ENCODE measurements around the gene FNDC11.

Gene FNDC11

GRCh38 chr20:63543733-63544132, 10.2 kb upstream of the FNDC11 start:
- Histone ChIP-seq H3K27ac (ENCODE audit: low read length) (no peak overlapping the region), H3K9ac (ENCODE audit: low read depth, low read length) (no peak overlapping the region), H3K4me3 (ENCODE audit: low read length) (no peak overlapping the region), H3K27me3 (ENCODE audit: insufficient read depth, low read length) (no peaks in the 10 kb centered on the region), H3K4me1 (ENCODE audit: insufficient read depth, low read length) (no peaks in the 10 kb centered on the region), H3K9me3 (ENCODE audit: insufficient read depth, low read depth, low read length) (no peaks in the 10 kb centered on the region), H3K36me3 (ENCODE audit: insufficient read depth, low read depth, low read length) (no peaks in the 10 kb centered on the region)

- H3K27ac ChIP-seq (ENCODE audit: low read length): no peak overlapping the region
- no peak overlapping the region for H3K4me3 ChIP-seq (ENCODE audit: low read length)
- H3K9ac ChIP-seq (ENCODE audit: low read depth, low read length): no peak overlapping the region
- no peaks in the 10 kb centered on the region for H3K36me3 ChIP-seq (ENCODE audit: insufficient read depth, low read depth, low read length)
- H3K9me3 ChIP-seq (ENCODE audit: insufficient read depth, low read depth, low read length): no peaks in the 10 kb centered on the region
- no peaks in the 10 kb centered on the region for H3K4me1 ChIP-seq (ENCODE audit: insufficient read depth, low read length)
- H3K27me3 ChIP-seq (ENCODE audit: insufficient read depth, low read length): no peaks in the 10 kb centered on the region
These were observed 9.6 kb upstream of the FNDC11 start for GRCh38 chr20:63544241-63544957.

GRCh38 chr20:63544958-63545516, 8.9 kb upstream of the FNDC11 start:
- Histone ChIP-seq H3K27me3 (ENCODE audit: insufficient read depth, low read length) (no peaks in the 10 kb centered on the region), H3K27ac (ENCODE audit: low read length) (no peak overlapping the region)

GRCh38 chr20:63545814-63546213, 8.1 kb upstream of the FNDC11 start:
- Histone ChIP-seq H3K4me3 (ENCODE audit: low read length) (no peak overlapping the region), H3K36me3 (ENCODE audit: insufficient read depth, low read depth, low read length) (no peaks in the 10 kb centered on the region), H3K4me1 (ENCODE audit: insufficient read depth, low read length) (no peaks in the 10 kb centered on the region), H3K27me3 (ENCODE audit: insufficient read depth, low read length) (no peaks in the 10 kb centered on the region), H3K9me3 (ENCODE audit: insufficient read depth, low read depth, low read length) (no peaks in the 10 kb centered on the region), H3K9ac (ENCODE audit: low read depth, low read length) (no peak overlapping the region), H3K27ac (ENCODE audit: low read length) (no peak overlapping the region)

More at GRCh38 chr20:63544958-63545516, 8.9 kb upstream of the FNDC11 start:
- no peaks in the 10 kb centered on the region for H3K4me1 ChIP-seq (ENCODE audit: insufficient read depth, low read length)
- H3K4me3 ChIP-seq (ENCODE audit: low read length): no peak overlapping the region
- no peaks in the 10 kb centered on the region for H3K36me3 ChIP-seq (ENCODE audit: insufficient read depth, low read depth, low read length)
- H3K9ac ChIP-seq (ENCODE audit: low read depth, low read length): no peak overlapping the region
- no peaks in the 10 kb centered on the region for H3K9me3 ChIP-seq (ENCODE audit: insufficient read depth, low read depth, low read length)

- Histone ChIP-seq H3K9ac (ENCODE audit: low read depth, low read length) (no peak overlapping the region), H3K27ac (ENCODE audit: low read length) (no peak overlapping the region), H3K4me3 (ENCODE audit: low read length) (no peak overlapping the region)
These were observed 7.6 kb upstream of the FNDC11 start for GRCh38 chr20:63546256-63546955.

GRCh38 chr20:63546956-63547724, 6.8 kb upstream of the FNDC11 start:
- Histone ChIP-seq H3K9ac (ENCODE audit: low read depth, low read length) (no peak overlapping the region), H3K4me1 (ENCODE audit: insufficient read depth, low read length) (no peaks in the 10 kb centered on the region), H3K36me3 (ENCODE audit: insufficient read depth, low read depth, low read length) (no peaks in the 10 kb centered on the region), H3K9me3 (ENCODE audit: insufficient read depth, low read depth, low read length) (no peaks in the 10 kb centered on the region), H3K27me3 (ENCODE audit: insufficient read depth, low read length) (no peaks in the 10 kb centered on the region), H3K27ac (ENCODE audit: low read length) (no peak overlapping the region), H3K4me3 (ENCODE audit: low read length) (no peak overlapping the region)

More at GRCh38 chr20:63546256-63546955, 7.6 kb upstream of the FNDC11 start:
- H3K36me3 ChIP-seq (ENCODE audit: insufficient read depth, low read depth, low read length): no peaks in the 10 kb centered on the region
- no peaks in the 10 kb centered on the region for H3K27me3 ChIP-seq (ENCODE audit: insufficient read depth, low read length)
- no peaks in the 10 kb centered on the region for H3K9me3 ChIP-seq (ENCODE audit: insufficient read depth, low read depth, low read length)
- no peaks in the 10 kb centered on the region for H3K4me1 ChIP-seq (ENCODE audit: insufficient read depth, low read length)

GRCh38 chr20:63547725-63548480, 6.1 kb upstream of the FNDC11 start, which contains the start of gene SRMS:
Gene SRMS (minus strand): TSS chr20:63547749. CDS start chr20:63547463, 286 bp downstream.
- H3K27me3 ChIP-seq (ENCODE audit: insufficient read depth, low read length): no peaks in the 10 kb centered on the region

GRCh38 chr20:63548542-63548941, 5.4 kb upstream of the FNDC11 start:
- H3K36me3 ChIP-seq (ENCODE audit: insufficient read depth, low read depth, low read length): no peaks in the 10 kb centered on the region
- peaks cover 4% of the 10 kb centered on the region; the same call in 1 of the 2 replicates for H3K4me1 ChIP-seq (ENCODE audit: insufficient read depth, low read length)
- no peaks in the 10 kb centered on the region for H3K9me3 ChIP-seq (ENCODE audit: insufficient read depth, low read depth, low read length)
- no peak overlapping the region for H3K9ac ChIP-seq (ENCODE audit: low read depth, low read length)
- no peaks in the 10 kb centered on the region for H3K27me3 ChIP-seq (ENCODE audit: insufficient read depth, low read length)
- no peak overlapping the region for H3K27ac ChIP-seq (ENCODE audit: low read length)
- H3K4me3 ChIP-seq (ENCODE audit: low read length): no peak overlapping the region

More at GRCh38 chr20:63547725-63548480, 6.1 kb upstream of the FNDC11 start, which contains the start of gene SRMS:
- Histone ChIP-seq H3K4me3 (ENCODE audit: low read length) (no peak within 1 kb of the TSS), H3K36me3 (ENCODE audit: insufficient read depth, low read depth, low read length) (no peaks in the 10 kb centered on the region), H3K9me3 (ENCODE audit: insufficient read depth, low read depth, low read length) (no peaks in the 10 kb centered on the region), H3K27ac (ENCODE audit: low read length) (no peak within 1 kb of the TSS), H3K9ac (ENCODE audit: low read depth, low read length) (no peak within 1 kb of the TSS), H3K4me1 (ENCODE audit: insufficient read depth, low read length) (peaks cover 3% of the 10 kb centered on the region; the same call in 1 of the 2 replicates)

- Histone ChIP-seq H3K4me1 (ENCODE audit: insufficient read depth, low read length) (peaks cover 4% of the 10 kb centered on the region; the same call in 1 of the 2 replicates), H3K4me3 (ENCODE audit: low read length) (no peak overlapping the region), H3K27ac (ENCODE audit: low read length) (no peak overlapping the region), H3K9me3 (ENCODE audit: insufficient read depth, low read depth, low read length) (no peaks in the 10 kb centered on the region), H3K9ac (ENCODE audit: low read depth, low read length) (no peak overlapping the region), H3K36me3 (ENCODE audit: insufficient read depth, low read depth, low read length) (no peaks in the 10 kb centered on the region), H3K27me3 (ENCODE audit: insufficient read depth, low read length) (no peaks in the 10 kb centered on the region)
These were observed 4.9 kb upstream of the FNDC11 start for GRCh38 chr20:63549019-63549418.

GRCh38 chr20:63549679-63550282, 4.2 kb upstream of the FNDC11 start:
- H3K4me1 ChIP-seq (ENCODE audit: insufficient read depth, low read length): peaks cover 4% of the 10 kb centered on the region; the same call in 1 of the 2 replicates
- H3K36me3 ChIP-seq (ENCODE audit: insufficient read depth, low read depth, low read length): no peaks in the 10 kb centered on the region
- no peak overlapping the region for H3K27ac ChIP-seq (ENCODE audit: low read length)
- H3K9ac ChIP-seq (ENCODE audit: low read depth, low read length): no peak overlapping the region
- H3K27me3 ChIP-seq (ENCODE audit: insufficient read depth, low read length): peaks cover 6% of the 10 kb centered on the region
- H3K9me3 ChIP-seq (ENCODE audit: insufficient read depth, low read depth, low read length): no peaks in the 10 kb centered on the region
- no peak overlapping the region for H3K4me3 ChIP-seq (ENCODE audit: low read length)

Data from iPS-20b (cell line).